Measurements from ENCODE around the gene LRRC42. TPM values are rescaled to one million over a fixed set of nuclear protein-coding genes. Genes with fewer than 3 reads are reported as not detected.

Gene LRRC42
- total and polyA plus RNA-seq, 4 experiments from 2014 or later: 4.7 to 8.7 (median 7.9) TPM

DNA sequence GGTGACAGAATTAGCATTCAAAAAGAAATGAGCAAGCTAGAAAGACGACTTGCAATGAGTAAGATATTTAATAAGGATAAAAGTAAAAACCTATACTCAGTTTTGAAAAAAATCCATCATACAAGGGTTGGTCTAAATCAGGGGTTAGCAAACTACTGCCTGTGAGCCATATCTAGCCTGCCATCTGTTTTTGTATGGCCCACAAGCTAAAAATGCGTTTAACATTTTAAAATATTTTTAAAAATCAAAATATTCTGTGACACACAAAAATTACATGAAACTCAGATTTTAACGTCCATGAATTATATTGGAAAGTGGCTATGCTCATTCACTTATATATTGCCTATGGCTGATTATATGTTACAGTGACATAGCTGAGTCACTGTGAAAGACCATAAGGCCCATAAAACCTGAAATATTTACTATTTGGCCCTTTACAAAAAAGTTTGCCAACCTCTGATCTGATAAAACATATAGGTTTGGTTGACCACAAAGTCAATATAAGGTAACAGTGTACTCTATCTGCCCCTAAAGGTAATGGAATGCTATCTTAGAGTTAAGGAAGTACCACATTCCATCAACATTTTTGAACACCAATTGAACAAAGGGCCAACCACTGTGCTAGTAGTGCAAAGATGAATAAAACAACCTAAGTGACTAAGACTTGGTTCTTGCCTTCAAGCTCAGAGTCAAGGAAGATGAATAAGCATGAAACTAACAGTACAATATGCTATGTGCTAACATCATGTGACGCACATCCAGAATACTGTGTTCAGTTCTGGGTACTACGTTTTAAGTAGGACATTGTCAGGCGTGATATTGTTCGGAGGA, 3.8 kb upstream of the LRRC42 start:
- Mint-ChIP-seq H3K27ac (no peak overlapping the region), H3K36me3 (peaks cover 13 to 22% of the 10 kb centered on the region in 2 donors), H3K9me3 (no peaks in the 10 kb centered on the region), H3K27me3 (no peaks in the 10 kb centered on the region), H3K4me1 (peaks cover 28 to 57% (median 48%) of the 10 kb centered on the region in 4 donors), H3K4me3 (peak overlapping the region in 2 of 8 donors; percentile 36 to 46)
- no peak overlapping the region for H3K27ac ChIP-seq (ENCODE audit: low read depth, low read length)
- no peak for DNase-seq
- intact Hi-C loops (cut with micrococcal nuclease): loop anchor here (10.0 kb wide), 1 partner anchor 542 kb away; no protein-coding TSS in a partner anchor
- H3K4me3 ChIP-seq (ENCODE audit: low read length in 2 of 2): no peak overlapping the region
- ChIA-PET POLR2A (ENCODE audit: partially characterized antibody) (no interaction called here), CTCF (ENCODE audit: partially characterized antibody) (interaction anchor here (0.8 to 1.0 kb wide), 2 partner anchors 13 to 82 kb away, joined by 3 read pairs; no protein-coding TSS in a partner anchor)
- H3K36me3 ChIP-seq (ENCODE audit: insufficient read depth, low read length): peaks cover 5% of the 10 kb centered on the region
- H3K4me1 ChIP-seq (ENCODE audit: insufficient read depth, low read length): peaks cover 39% of the 10 kb centered on the region
- no peaks in the 10 kb centered on the region for H3K27me3 ChIP-seq (ENCODE audit: insufficient read depth, low read length)
- H3K9me3 ChIP-seq (ENCODE audit: control insufficient read depth in 1 of 2, low read length in 2 of 2): no peaks in the 10 kb centered on the region

DNA sequence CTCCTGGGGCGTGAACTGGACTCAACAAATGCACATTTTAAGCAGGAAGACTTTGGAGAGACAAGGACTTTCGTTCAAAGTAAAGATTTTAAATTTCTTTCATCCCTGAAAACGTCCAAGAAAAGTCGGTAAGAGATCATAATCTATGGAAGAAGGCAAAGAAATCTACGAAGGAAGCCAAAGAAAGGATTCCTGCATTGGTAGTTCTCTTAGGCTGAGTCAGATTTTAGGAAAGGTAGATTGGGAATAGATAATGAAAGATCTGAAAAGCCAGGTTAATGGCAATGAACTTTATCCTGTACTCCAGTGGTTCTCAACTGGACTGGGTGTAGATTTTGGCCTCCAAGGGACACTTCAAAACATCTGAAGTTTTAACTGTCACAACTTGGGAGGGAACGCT, 3.1 kb upstream of the LRRC42 start:
- Mint-ChIP-seq H3K9me3 (no peaks in the 10 kb centered on the region), H3K27me3 (no peaks in the 10 kb centered on the region), H3K27ac (peak overlapping the region in 2 of 7 donors; percentile 28 to 85), H3K36me3 (peaks cover 5 to 15% of the 10 kb centered on the region in 2 donors), H3K4me1 (peaks cover 29 to 63% (median 50%) of the 10 kb centered on the region in 4 donors), H3K4me3 (peak overlapping the region in 7 of 8 donors; percentile 8 to 72 (median 27))
- Histone ChIP-seq H3K27me3 (ENCODE audit: insufficient read depth, low read length) (no peaks in the 10 kb centered on the region), H3K36me3 (ENCODE audit: insufficient read depth, low read length) (no peaks in the 10 kb centered on the region), H3K9me3 (ENCODE audit: control insufficient read depth in 1 of 2, low read length in 2 of 2) (no peaks in the 10 kb centered on the region), H3K4me1 (ENCODE audit: insufficient read depth, low read length) (peaks cover 41% of the 10 kb centered on the region), H3K27ac (ENCODE audit: low read depth, low read length) (no peak overlapping the region), H3K4me3 (ENCODE audit: low read length in 2 of 2) (no peak overlapping the region)
- no peak for DNase-seq
- intact Hi-C loops (cut with micrococcal nuclease): loop anchor here (10.0 kb wide), 1 partner anchor 542 kb away; no protein-coding TSS in a partner anchor
- CTCF ChIA-PET (ENCODE audit: partially characterized antibody): interaction anchor here (1.5 kb wide), 1 partner anchor 13 kb away, joined by 4 read pairs; no protein-coding TSS in a partner anchor
- POLR2A ChIA-PET (ENCODE audit: partially characterized antibody): no interaction called here

DNA sequence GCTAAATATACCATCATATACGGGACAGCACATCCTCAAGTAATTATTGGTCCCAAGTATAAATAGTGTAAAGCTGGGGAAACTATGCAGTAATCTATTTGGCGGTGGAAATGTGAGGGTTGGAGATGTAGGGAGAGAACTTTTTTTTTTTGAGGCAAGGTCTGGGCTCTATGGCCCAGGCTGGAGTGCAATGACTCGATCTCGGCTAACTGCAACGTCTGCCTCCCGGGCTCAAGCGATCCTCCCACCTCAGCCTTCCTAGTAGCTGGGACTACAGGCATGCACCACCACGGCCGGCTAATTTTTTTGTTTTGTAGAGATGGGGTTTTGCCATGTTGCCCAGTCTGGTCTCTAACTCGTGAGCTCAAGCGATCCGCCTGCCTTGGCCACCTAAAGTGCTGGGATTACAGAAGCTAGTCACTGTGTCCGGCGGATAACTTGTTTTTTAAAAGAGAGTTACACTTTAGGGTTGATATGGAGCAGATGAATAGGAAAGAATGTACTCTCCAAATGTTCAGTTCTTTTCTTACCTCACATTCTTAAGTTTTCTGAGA, 2.6 kb upstream of the LRRC42 start:
- peaks cover 44% of the 10 kb centered on the region for H3K4me1 ChIP-seq (ENCODE audit: insufficient read depth, low read length)
- ChIA-PET CTCF (ENCODE audit: partially characterized antibody) (interaction anchor here (1.5 kb wide), 1 partner anchor 13 kb away, joined by 4 read pairs; no protein-coding TSS in a partner anchor), POLR2A (ENCODE audit: partially characterized antibody) (no interaction called here)
- H3K27ac Mint-ChIP-seq: peak overlapping the region in 3 of 7 donors; percentile 25 to 85 (median 57)
- no peaks in the 10 kb centered on the region for H3K27me3 Mint-ChIP-seq
- intact Hi-C loops (cut with micrococcal nuclease): loop anchor here (10.0 kb wide), 1 partner anchor 541 kb away; no protein-coding TSS in a partner anchor
- no peaks in the 10 kb centered on the region for H3K36me3 ChIP-seq (ENCODE audit: insufficient read depth, low read length)
- H3K27me3 ChIP-seq (ENCODE audit: insufficient read depth, low read length): no peaks in the 10 kb centered on the region
- H3K4me3 ChIP-seq (ENCODE audit: low read length in 2 of 2): no peak overlapping the region
- peaks cover under 1 to 10% of the 10 kb centered on the region in 2 donors for H3K36me3 Mint-ChIP-seq
- H3K27ac ChIP-seq (ENCODE audit: low read depth, low read length): no peak overlapping the region
- no peaks in the 10 kb centered on the region for H3K9me3 ChIP-seq (ENCODE audit: control insufficient read depth in 1 of 2, low read length in 2 of 2)
- DNase-seq: no peak
- H3K4me1 Mint-ChIP-seq: peaks cover 29 to 67% (median 50%) of the 10 kb centered on the region in 4 donors
- no peaks in the 10 kb centered on the region for H3K9me3 Mint-ChIP-seq
- peak overlapping the region; percentile 49 to 95 (median 70) for H3K4me3 Mint-ChIP-seq

DNA sequence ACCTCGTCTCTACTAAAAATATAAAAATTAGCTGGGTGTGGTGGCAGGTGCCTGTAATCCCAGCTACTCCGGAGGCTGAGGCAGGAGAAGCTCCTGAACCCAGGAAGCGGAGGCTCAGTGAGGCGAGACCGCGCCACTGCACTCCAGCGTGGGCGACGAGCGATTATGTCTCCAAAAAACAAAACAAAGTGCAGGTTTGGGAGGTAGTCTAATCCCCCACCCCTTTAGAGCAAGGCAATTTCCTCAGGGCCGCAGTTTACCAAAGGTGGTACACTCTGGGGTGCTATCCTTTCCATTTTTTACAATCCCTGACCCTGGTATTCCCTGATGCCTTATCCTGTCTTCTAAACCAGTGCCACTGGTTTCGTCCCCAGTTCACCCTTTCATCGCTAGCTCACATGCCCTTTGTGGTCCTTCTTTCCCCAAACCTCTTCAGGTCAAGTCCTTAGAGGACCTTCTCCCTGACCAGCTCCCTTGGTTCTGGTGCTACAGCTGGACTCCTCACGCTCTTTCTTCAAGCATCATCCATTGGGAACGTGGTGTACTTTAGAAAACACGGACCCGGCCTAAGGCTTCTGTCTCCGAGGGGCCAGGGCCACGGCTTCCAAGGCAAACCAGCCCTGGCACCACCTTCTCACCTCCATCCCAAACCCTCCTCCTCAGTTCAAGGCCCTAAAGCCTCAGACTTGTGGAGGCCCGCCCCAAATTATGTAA, 1.5 kb upstream of the LRRC42 start:
- H3K27me3 Mint-ChIP-seq: no peaks in the 10 kb centered on the region
- peak in 2 of 5 donors; percentile 1 to 5 for DNase-seq
- Histone ChIP-seq H3K27ac (ENCODE audit: low read depth, low read length) (peak overlapping the region; percentile 82), H3K4me3 (ENCODE audit: low read length in 2 of 2) (peak overlapping the region; percentile 63 to 87), H3K36me3 (ENCODE audit: insufficient read depth, low read length) (no peaks in the 10 kb centered on the region), H3K4me1 (ENCODE audit: insufficient read depth, low read length) (peaks cover 44% of the 10 kb centered on the region), H3K27me3 (ENCODE audit: insufficient read depth, low read length) (no peaks in the 10 kb centered on the region), H3K9me3 (ENCODE audit: control insufficient read depth in 1 of 2, low read length in 2 of 2) (no peaks in the 10 kb centered on the region)
- peak overlapping the region; percentile 93 to 99 (median 96) for H3K4me3 Mint-ChIP-seq
- peaks cover 29 to 66% (median 49%) of the 10 kb centered on the region in 4 donors for H3K4me1 Mint-ChIP-seq
- ChIA-PET CTCF (ENCODE audit: partially characterized antibody) (interaction anchor here (0.8 to 2.9 kb wide), 9 partner anchors 12 to 463 kb away, joined by 3 to 24 read pairs (median 6); partner anchors contain the start of gene YIPF1), POLR2A (ENCODE audit: partially characterized antibody) (interaction anchor here (0.9 to 2.3 kb wide), 17 partner anchors 9 to 706 kb away, joined by 3 to 25 read pairs (median 6); partner anchors contain the start of genes CYB5RL, MAGOH, MRPL37 and NDC1)
- H3K9me3 Mint-ChIP-seq: no peaks in the 10 kb centered on the region
- H3K36me3 Mint-ChIP-seq: peaks cover 0 to 7% of the 10 kb centered on the region in 2 donors
- intact Hi-C loops (cut with micrococcal nuclease): loop anchor here (1.0 to 10.0 kb wide), 2 partner anchors 109 to 540 kb away; partner anchors contain the start of genes TCEANC2 and TMEM59
- H3K27ac Mint-ChIP-seq: peak overlapping the region; percentile 85 to 98 (median 95)

DNA sequence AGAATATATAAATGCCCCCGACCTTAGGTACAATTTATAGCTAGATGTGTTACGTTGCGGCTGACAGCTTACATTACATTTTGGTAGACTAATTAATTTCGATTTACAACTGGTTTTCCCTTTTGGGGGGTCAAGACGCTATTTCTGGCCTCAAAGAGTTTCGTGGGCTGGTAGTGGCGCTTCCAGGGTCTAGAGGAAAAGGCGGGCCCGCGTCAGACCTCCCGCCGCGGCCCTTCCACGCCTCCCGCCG, 1.0 kb upstream of the LRRC42 start:
- no peaks in the 10 kb centered on the region for H3K36me3 ChIP-seq (ENCODE audit: insufficient read depth, low read length)
- no peak for DNase-seq
- H3K9me3 ChIP-seq (ENCODE audit: control insufficient read depth in 1 of 2, low read length in 2 of 2): no peaks in the 10 kb centered on the region
- Mint-ChIP-seq H3K4me1 (peaks cover 28 to 66% (median 48%) of the 10 kb centered on the region in 4 donors), H3K36me3 (peaks cover 0 to 7% of the 10 kb centered on the region in 2 donors), H3K9me3 (no peaks in the 10 kb centered on the region), H3K4me3 (peak overlapping the region; percentile 93 to 99 (median 96)), H3K27me3 (no peaks in the 10 kb centered on the region), H3K27ac (peak overlapping the region; percentile 85 to 98 (median 95))
- H3K4me3 ChIP-seq (ENCODE audit: low read length in 2 of 2): peak overlapping the region; percentile 63 to 87
- H3K27ac ChIP-seq (ENCODE audit: low read depth, low read length): peak overlapping the region; percentile 82
- CTCF ChIA-PET (ENCODE audit: partially characterized antibody): interaction anchor here (0.8 to 2.9 kb wide), 9 partner anchors 9 to 462 kb away, joined by 3 to 24 read pairs (median 6); partner anchors contain the start of gene YIPF1
- no peaks in the 10 kb centered on the region for H3K27me3 ChIP-seq (ENCODE audit: insufficient read depth, low read length)
- intact Hi-C loops (cut with micrococcal nuclease): loop anchor here (1.0 to 10.0 kb wide), 2 partner anchors 108 to 540 kb away; partner anchors contain the start of genes TCEANC2 and TMEM59
- POLR2A ChIA-PET (ENCODE audit: partially characterized antibody): interaction anchor here (0.8 to 2.3 kb wide), 22 partner anchors 9 to 771 kb away, joined by 3 to 25 read pairs (median 6); partner anchors contain the start of genes CYB5RL, MAGOH, MRPL37 and NDC1
- H3K4me1 ChIP-seq (ENCODE audit: insufficient read depth, low read length): peaks cover 44% of the 10 kb centered on the region

DNA sequence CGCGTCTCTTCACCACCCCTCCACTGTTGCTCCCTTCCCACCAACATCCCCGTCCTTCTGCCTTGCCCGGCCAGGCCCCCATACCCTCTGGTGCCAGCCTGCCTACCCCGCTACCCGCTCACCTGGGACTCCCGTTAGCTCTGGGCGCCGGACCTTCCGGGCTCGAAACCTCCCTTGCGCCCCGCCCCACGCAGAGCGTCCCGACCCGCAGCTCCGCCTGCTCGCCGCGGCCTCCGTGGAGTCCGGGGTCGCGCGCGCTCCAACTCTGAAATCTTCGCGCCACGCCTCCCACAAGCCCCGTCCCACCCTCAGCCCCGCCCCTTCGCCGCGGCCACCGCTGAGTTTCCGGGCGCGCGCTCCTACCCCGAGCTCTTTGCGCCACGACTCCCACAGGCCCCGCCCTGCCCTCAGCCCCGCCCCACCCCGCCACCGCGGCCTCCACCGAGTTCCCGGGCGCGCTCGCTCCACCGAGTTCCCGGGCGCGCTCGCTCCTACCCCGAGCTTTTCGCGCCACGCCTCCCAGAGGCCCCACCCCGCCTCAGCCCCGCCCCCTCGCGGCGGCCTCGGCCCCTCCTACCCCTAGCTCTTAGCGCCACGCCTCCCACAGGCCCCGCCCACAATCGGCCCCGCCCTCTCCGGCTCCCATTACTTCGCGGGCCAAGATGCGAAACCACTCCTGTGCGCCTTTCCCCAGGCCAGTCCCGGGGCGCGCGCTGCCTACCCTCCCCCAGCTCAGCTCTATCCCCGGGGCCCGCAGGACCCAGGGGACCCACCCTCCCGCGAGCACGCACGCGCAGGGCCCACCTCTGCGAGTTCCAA, 508 bp upstream of the LRRC42 start, which contains the start of gene IFT25:
IFT25 (minus strand) TSS at position 267 of the 819 bp plus-strand sequence. CDS start 5,617 bp downstream, outside the sequence.
- Histone ChIP-seq H3K9me3 (ENCODE audit: control insufficient read depth in 1 of 2, low read length in 2 of 2) (no peaks in the 10 kb centered on the region), H3K27ac (ENCODE audit: low read depth, low read length) (peak within 1 kb of the TSS; percentile 82), H3K4me1 (ENCODE audit: insufficient read depth, low read length) (peaks cover 44% of the 10 kb centered on the region), H3K27me3 (ENCODE audit: insufficient read depth, low read length) (no peaks in the 10 kb centered on the region), H3K36me3 (ENCODE audit: insufficient read depth, low read length) (no peaks in the 10 kb centered on the region), H3K4me3 (ENCODE audit: low read length in 2 of 2) (peak within 1 kb of the TSS; percentile 63 to 87)
- CTCF ChIA-PET (ENCODE audit: partially characterized antibody): interaction anchor here (0.6 to 2.9 kb wide), 15 partner anchors 9 to 864 kb away, joined by 3 to 24 read pairs (median 5); partner anchors contain the start of genes NDC1, TCEANC2, TMEM59 and YIPF1
- intact Hi-C loops (cut with micrococcal nuclease): loop anchor here (1.0 to 10.0 kb wide), 5 partner anchors 56 to 819 kb away; partner anchors contain the start of genes NDC1, PARS2, TCEANC2 and TMEM59
- Mint-ChIP-seq H3K27me3 (no peaks in the 10 kb centered on the region), H3K36me3 (peaks cover 0 to 7% of the 10 kb centered on the region in 2 donors), H3K4me3 (peak within 1 kb of the TSS; percentile 93 to 99 (median 96)), H3K4me1 (peaks cover 27 to 63% (median 46%) of the 10 kb centered on the region in 4 donors), H3K27ac (peak within 1 kb of the TSS; percentile 85 to 98 (median 95)), H3K9me3 (no peaks in the 10 kb centered on the region)
- DNase-seq: peak; percentile 97 to 100 (median 97)
- POLR2A ChIA-PET (ENCODE audit: partially characterized antibody): interaction anchor here (0.6 to 2.3 kb wide), 28 partner anchors 8 to 856 kb away, joined by 3 to 25 read pairs (median 5); partner anchors contain the start of genes CYB5RL, MAGOH, MRPL37 and NDC1

Data from CD4-positive, alpha-beta memory T cell (primary cell).